ENCODE results near the gene CYP51A1.
"Not testable (repeated sequence)": the region's sequence is repeated elsewhere in the genome, so short reads cannot be mapped to it uniquely, and the experiment has no call there.

The CYP51A1 gene

DNA sequence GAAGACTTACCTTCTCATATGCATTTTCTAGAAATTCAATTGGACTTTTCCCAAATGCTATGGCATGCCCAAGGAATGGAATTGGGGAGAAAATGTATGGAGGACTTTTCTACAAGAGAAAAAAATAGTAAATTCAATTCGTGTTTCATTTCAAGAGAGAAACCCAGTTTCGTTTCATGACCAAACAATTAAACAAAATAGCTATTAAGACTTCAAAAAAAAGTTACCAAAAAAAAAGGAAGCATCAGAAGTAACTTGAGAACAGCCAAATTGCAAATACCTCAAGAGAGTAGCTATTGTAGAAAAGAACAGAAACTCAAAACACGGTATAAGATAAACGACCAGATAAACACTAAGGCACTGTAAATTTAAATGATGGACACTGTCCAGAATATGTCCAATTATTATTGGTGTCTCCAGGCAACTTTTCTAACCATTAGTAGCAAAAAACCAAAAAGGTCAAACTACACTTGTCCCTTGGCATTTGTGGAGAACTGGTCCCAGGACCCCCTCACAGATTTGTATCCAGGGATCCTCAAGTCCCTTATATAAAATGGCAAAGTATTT is 2.4 kb downstream of the CYP51A1 start:
- in situ Hi-C loops (cut with HindIII; ENCODE audit: low sequenced_read_pairs): no loop called here

GRCh38 chr7:92131093-92131492 is 3.2 kb downstream of the CYP51A1 start:
- in situ Hi-C loops (cut with HindIII; ENCODE audit: low sequenced_read_pairs): no loop called here

GRCh38 chr7:92121681-92122080 is 12.6 kb downstream of the CYP51A1 start:
- in situ Hi-C loops (cut with HindIII; ENCODE audit: low sequenced_read_pairs): no loop called here

- in situ Hi-C loops (cut with HindIII; ENCODE audit: low sequenced_read_pairs): no loop called here
Observed at GRCh38 chr7:92119213-92119759, 15.0 kb downstream of the CYP51A1 start.

DNA sequence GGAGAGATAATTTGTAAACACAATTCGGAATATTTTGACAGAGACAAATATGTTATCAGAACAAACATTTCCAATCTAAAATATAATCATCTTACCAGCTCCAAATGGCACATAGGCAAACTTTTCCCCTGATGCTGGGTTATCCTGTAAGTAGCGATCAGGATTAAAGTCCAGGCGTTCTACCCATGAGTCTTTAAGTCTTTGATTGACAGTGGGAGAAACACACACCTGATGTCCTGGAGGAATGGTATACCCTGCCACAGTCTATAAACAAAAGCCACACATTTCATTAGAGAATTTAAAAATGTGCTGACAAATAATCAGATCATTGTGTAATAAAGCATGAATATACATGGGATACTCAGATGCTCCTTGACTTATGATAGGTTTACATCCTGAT is 17.3 kb downstream of the CYP51A1 start:
- in situ Hi-C loops (cut with HindIII; ENCODE audit: low sequenced_read_pairs): no loop called here

GRCh38 chr7:92115821-92116220 is 18.5 kb downstream of the CYP51A1 start:
- in situ Hi-C loops (cut with HindIII; ENCODE audit: low sequenced_read_pairs): no loop called here

DNA sequence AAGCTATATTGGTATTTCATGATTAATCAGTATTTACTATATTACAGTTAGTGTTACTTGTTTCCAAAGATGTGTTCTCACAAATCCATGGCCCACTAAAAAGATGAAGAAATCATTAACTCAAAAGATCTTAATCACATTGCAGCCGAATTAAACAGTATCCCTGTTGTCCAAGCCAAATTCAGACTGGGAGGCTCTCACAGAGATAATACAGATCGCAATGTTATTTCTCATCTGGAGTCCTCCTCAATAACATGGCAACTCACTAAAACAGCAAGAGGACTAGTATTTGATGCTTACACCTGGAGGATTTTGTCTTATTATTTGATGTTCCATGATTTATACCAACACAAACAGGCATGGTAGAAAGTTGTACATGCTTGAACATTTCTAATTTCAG is 23.4 kb downstream of the CYP51A1 start:
- in situ Hi-C loops (cut with HindIII; ENCODE audit: low sequenced_read_pairs): no loop called here

- in situ Hi-C loops (cut with HindIII; ENCODE audit: low sequenced_read_pairs): no loop called here
Observed at GRCh38 chr7:92108821-92109220, 25.5 kb downstream of the CYP51A1 start.

- in situ Hi-C loops (cut with HindIII; ENCODE audit: low sequenced_read_pairs): not testable (repeated sequence)
Observed at GRCh38 chr7:92102862-92103261, 31.4 kb downstream of the CYP51A1 start.

- in situ Hi-C loops (cut with HindIII; ENCODE audit: low sequenced_read_pairs): no loop called here
Observed at GRCh38 chr7:92100534-92100933, 33.7 kb downstream of the CYP51A1 start.

DNA sequence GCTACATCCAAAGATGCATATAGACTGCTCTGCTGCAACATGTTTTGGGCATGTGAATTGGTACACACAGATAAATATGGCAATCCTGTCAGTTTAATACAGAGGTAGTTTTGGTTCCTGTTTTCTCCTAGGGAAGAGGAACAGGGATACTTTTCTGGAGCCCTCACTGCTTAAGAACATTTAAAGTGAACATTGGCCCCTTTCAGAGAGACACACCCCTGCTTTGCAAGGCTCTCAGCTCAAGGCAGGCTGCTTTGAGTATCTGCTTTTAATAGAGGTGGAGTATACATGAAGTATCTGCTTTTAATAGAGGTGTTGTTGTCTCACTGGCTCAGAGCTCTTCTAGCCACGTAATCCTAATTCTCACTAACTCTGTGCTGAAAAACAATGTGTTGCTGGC is 38.9 kb downstream of the CYP51A1 start:
- in situ Hi-C loops (cut with HindIII; ENCODE audit: low sequenced_read_pairs): no loop called here

DNA sequence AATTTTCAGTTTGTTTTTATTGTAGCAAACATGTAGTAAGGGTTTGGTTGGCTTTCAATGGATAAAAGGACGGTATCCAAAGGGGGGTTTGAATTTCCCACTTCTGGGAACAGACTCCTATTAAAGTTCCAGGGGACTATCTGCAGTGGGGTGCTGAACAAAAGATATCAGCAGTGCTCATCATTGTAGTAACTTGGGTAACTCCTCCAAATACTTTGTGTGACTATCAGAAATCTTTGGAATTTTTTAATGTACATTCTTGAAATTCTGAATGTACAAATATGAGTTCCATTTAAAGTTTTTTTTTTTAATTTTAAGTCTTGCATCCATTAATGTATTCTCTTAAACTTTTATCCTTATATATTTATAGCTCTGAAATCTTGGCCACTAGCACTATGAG is 42.1 kb downstream of the CYP51A1 start:
- in situ Hi-C loops (cut with HindIII; ENCODE audit: low sequenced_read_pairs): no loop called here

DNA sequence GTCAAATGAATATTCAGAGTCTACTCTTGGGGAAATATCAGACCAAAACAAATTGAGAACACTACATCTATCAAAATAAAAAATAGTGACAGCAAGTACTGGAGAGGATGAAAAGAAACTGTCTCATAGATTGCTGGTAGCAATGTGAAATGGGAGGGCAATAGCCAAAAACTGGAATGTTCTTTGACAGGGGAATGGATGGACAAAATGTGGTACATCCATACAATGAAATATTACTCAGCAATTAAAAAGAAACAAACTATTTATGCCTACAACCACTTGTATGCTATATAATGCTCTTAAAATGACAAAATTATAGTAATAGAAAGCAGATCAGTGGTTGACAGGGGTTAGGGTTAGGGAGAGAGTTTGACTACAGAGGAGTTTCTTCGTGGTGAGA is 46.0 kb downstream of the CYP51A1 start:
- in situ Hi-C loops (cut with HindIII; ENCODE audit: low sequenced_read_pairs): no loop called here

DNA sequence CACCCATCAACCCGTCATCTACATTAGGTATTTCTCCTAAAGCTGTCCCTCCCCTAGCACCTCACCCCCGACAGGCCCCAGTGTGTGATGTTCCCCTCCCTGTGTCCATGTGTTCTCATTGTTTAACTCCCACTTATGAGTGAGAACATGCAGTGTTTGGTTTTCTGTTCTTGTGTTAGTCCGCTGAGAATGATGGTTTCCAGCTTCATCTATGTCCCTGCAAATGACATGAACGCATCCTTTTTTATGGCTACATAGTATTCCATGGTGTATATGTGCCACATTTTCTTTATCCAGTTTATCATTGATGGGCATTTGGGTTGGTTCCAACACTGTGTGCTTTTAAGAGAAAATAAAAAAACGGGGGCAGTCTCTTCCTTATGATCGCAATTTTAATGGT is 50.4 kb downstream of the CYP51A1 start:
- in situ Hi-C loops (cut with HindIII; ENCODE audit: low sequenced_read_pairs): not testable (repeated sequence)

- in situ Hi-C loops (cut with HindIII; ENCODE audit: low sequenced_read_pairs): no loop called here
Observed at GRCh38 chr7:92076509-92076908, 57.8 kb downstream of the CYP51A1 start.

GRCh38 chr7:92075455-92076158 is 58.7 kb downstream of the CYP51A1 start:
- in situ Hi-C loops (cut with HindIII; ENCODE audit: low sequenced_read_pairs): no loop called here

- in situ Hi-C loops (cut with HindIII; ENCODE audit: low sequenced_read_pairs): no loop called here
Observed at GRCh38 chr7:92072708-92073107, 61.6 kb downstream of the CYP51A1 start.

- in situ Hi-C loops (cut with HindIII; ENCODE audit: low sequenced_read_pairs): no loop called here
Observed at GRCh38 chr7:92072121-92072520, 62.2 kb downstream of the CYP51A1 start.

DNA sequence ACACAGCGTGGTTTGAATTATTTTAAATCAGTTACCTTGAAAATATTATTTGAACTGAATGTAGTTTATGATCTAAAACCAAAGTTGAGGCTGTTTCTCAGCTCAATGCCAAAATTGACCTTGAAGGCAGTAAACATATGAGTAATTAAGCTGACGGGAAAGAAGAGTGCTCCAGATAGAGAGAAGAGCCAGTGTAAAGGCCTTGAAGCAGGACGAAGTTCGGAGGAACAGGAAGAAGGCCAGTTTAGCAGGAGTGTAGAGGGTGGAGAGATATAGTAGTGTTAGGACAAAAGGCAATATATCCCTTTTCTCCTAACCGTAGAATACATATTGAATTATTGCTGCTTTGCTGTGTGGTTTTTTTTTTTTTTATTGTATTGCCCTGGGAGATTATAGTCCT is 63.2 kb downstream of the CYP51A1 start:
- in situ Hi-C loops (cut with HindIII; ENCODE audit: low sequenced_read_pairs): no loop called here

DNA sequence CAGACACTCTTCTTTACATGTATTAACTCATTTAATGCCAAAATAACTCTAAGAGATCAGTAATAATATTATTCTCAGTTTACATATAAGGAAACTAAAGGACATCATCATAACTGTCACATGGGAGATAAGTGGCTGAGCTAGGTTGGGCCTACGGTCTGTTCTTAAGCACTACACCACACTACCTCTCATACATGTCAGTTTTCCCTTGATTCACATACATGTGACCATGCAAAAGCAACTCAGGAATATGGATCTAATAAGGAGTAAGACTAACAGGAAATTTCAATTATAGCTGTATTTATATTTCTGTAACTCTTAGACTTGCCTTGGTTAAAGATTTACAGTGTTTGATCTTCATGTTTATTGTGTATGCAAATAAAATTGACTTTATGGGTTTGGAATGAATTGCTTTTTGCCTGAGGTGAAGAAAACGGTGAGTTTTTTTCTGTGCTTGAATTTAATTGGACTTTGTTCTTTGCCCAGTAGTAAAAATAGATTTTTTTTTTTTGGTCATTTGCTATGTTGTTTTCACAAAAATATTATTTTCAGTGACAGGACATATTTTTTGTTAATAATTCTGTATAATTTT is 69.7 kb downstream of the CYP51A1 start:
- in situ Hi-C loops (cut with HindIII; ENCODE audit: low sequenced_read_pairs): no loop called here

All from endothelial cell of hepatic sinusoid (primary cell).